ENCODE measurements around the gene RPL3. TPM values are rescaled to one million over a fixed set of nuclear protein-coding genes. Genes with fewer than 3 reads are reported as not detected.

RPL3 gene
- total and polyA plus RNA-seq, 2 of the 4 experiments (the other 2 are of a cell fraction) = 2,871 to 3,312 TPM

DNA sequence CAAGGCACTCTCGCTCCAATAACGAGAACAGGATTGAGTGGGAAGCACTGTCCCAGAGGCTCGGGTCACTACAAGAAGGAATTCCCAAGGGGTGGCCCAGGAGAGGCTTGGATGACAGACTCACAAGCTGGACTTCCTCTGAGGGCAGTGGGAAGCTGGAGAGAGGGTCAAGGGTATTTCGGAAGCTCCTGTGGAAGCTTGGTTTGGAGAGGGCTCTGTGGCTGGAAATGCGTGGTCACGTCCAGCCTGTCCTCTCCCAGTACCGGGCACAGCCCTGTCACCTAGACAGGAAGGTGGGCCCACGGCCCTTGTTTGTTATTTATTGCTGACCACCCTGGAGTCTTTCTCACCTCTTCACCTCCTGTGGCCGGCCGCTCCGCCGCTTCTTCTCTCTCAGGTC is 35.7 kb upstream of the RPL3 start:
- H4K5ac ChIP-seq (ENCODE audit: low read depth, low read length) = no peak overlapping the region
- H3K79me1 ChIP-seq (ENCODE audit: low read depth in 1 of 2, low read length in 2 of 2) = peaks cover 6 to 23% of the 10 kb centered on the region in 2 experiments
- H3K27ac ChIP-seq (ENCODE audit: insufficient read depth, low read length) = no peak overlapping the region
- no peak overlapping the region for H3K18ac ChIP-seq (ENCODE audit: low read depth, low read length)
- no peak overlapping the region for H2BK15ac ChIP-seq (ENCODE audit: low read depth, low read length)
- no peak overlapping the region for H3K4ac ChIP-seq (ENCODE audit: low read depth, low read length)
- BruUV-seq (replicated peaks) = no TSS peak
- no peak overlapping the region for H3K4me3 ChIP-seq (ENCODE audit: insufficient read depth, low read depth, low read length)
- H3K9ac ChIP-seq (ENCODE audit: low read depth, low read length) = no peak overlapping the region
- no peak overlapping the region for H2BK20ac ChIP-seq (ENCODE audit: low read depth, low read length)
- H3K23ac ChIP-seq (ENCODE audit: low read depth, low read length) = no peak overlapping the region
- dilution Hi-C loops (cut with HindIII; ENCODE audit: low sequenced_read_pairs, unreplicated experiment) (no loop called here), in situ Hi-C loops (cut with MboI; ENCODE audit: low sequenced_read_pairs) (no loop called here), intact Hi-C loops (cut with micrococcal nuclease) (no loop called here)
- no peaks in the 10 kb centered on the region for H3K27me3 ChIP-seq (ENCODE audit: control insufficient read depth, insufficient read depth, low read length)
- no peak overlapping the region for H2AFZ ChIP-seq (replicated peaks; ENCODE audit: low read length, poor library complexity)
- H3K9me3 ChIP-seq (ENCODE audit: control insufficient read depth, insufficient read depth, low read length) = no peaks in the 10 kb centered on the region
- no peak overlapping the region for H3K4me2 ChIP-seq (ENCODE audit: low read depth, low read length)
- 84% methylated on average over 5 of the region's 12 CpGs; no CpG with 5 or more reads in 1 of the 2 experiments for WGBS, 2 experiments (ENCODE audit: extremely low coverage in 2 of 2, insufficient read length in 1 of 2)
- H3K36me3 ChIP-seq (ENCODE audit: control insufficient read depth, insufficient read depth, low read length) = peaks cover 5% of the 10 kb centered on the region
- no peak for TF ChIP-seq CTCF (conservative IDR thresholded peaks at IDR 0.05; ENCODE audit: low read depth, low read length)
- TF ChIP-seq RCOR1 (IDR thresholded peaks at IDR 0.05; ENCODE audit: insufficient replicate concordance, low read length) = no peak
- no peak for TF ChIP-seq MAFK (IDR thresholded peaks at IDR 0.05; ENCODE audit: low read depth, low read length)
- TF ChIP-seq CHD1 (IDR thresholded peaks at IDR 0.05; ENCODE audit: low read depth, low read length) = no peak
- no peak for TF ChIP-seq ELK1 (IDR thresholded peaks at IDR 0.05; ENCODE audit: borderline replicate concordance, low read depth, low read length)
- TF ChIP-seq RFX5 (IDR thresholded peaks at IDR 0.05; ENCODE audit: low read depth, low read length) = no peak
- TF ChIP-seq BHLHE40 (IDR thresholded peaks at IDR 0.05; ENCODE audit: low read depth, low read length) = no peak
- TF ChIP-seq CEBPB (IDR thresholded peaks at IDR 0.05; ENCODE audit: low read depth, low read length) = no peak
- no peak for TF ChIP-seq POLR2A (IDR thresholded peaks at IDR 0.05; ENCODE audit: low read depth, low read length)
- TF ChIP-seq RAD21 (IDR thresholded peaks at IDR 0.05; ENCODE audit: low read length) = no peak
- no peak for TF ChIP-seq NFE2L2 (IDR thresholded peaks at IDR 0.05; ENCODE audit: low read depth, low read length)
- no peak for TF ChIP-seq MAZ (IDR thresholded peaks at IDR 0.05; ENCODE audit: borderline replicate concordance, low read depth, low read length)
- ChIA-PET POLR2A (ENCODE audit: unreplicated experiment) (no interaction called here), CTCF (no interaction called here)
- no peak overlapping the region for H4K91ac ChIP-seq (ENCODE audit: insufficient read depth, low read depth, low read length)
- no peak overlapping the region for H4K8ac ChIP-seq (ENCODE audit: low read depth in 2 of 2, low read length in 2 of 2)
- no peak for ATAC-seq (ENCODE audit: low read depth)
- no peak for DNase-seq
- H3K56ac ChIP-seq (ENCODE audit: extremely low read depth, insufficient read depth, low read length) = no peak overlapping the region
- no peak overlapping the region for H2AK5ac ChIP-seq (ENCODE audit: low read depth, low read length)
- H4K20me1 ChIP-seq (ENCODE audit: insufficient read depth, low read length) = peaks cover 18% of the 10 kb centered on the region
- H2AK9ac ChIP-seq (replicated peaks; ENCODE audit: low read depth, low read length, poor library complexity) = no peak overlapping the region
- H3K14ac ChIP-seq (replicated peaks; ENCODE audit: low read depth, low read length) = no peak overlapping the region
- H3K4me1 ChIP-seq (ENCODE audit: control insufficient read depth, insufficient read depth, low read length) = peaks cover 9% of the 10 kb centered on the region
- H2BK5ac ChIP-seq (ENCODE audit: low read depth, low read length, poor library complexity, severe bottlenecking) = no peak overlapping the region
- H3K9me1 ChIP-seq (ENCODE audit: insufficient read depth, low read length) = peaks cover 12% of the 10 kb centered on the region; the same call in 1 of the 2 replicates
- H2BK120ac ChIP-seq (ENCODE audit: low read depth, low read length) = no peak overlapping the region

All from IMR-90 (cell line).